ENCODE results near the gene CFAP141. TPM values are rescaled to one million over a fixed set of nuclear protein-coding genes. Genes with fewer than 3 reads are reported as not detected.

Gene CFAP141
- total and polyA plus RNA-seq, 10 donors: not detected

DNA sequence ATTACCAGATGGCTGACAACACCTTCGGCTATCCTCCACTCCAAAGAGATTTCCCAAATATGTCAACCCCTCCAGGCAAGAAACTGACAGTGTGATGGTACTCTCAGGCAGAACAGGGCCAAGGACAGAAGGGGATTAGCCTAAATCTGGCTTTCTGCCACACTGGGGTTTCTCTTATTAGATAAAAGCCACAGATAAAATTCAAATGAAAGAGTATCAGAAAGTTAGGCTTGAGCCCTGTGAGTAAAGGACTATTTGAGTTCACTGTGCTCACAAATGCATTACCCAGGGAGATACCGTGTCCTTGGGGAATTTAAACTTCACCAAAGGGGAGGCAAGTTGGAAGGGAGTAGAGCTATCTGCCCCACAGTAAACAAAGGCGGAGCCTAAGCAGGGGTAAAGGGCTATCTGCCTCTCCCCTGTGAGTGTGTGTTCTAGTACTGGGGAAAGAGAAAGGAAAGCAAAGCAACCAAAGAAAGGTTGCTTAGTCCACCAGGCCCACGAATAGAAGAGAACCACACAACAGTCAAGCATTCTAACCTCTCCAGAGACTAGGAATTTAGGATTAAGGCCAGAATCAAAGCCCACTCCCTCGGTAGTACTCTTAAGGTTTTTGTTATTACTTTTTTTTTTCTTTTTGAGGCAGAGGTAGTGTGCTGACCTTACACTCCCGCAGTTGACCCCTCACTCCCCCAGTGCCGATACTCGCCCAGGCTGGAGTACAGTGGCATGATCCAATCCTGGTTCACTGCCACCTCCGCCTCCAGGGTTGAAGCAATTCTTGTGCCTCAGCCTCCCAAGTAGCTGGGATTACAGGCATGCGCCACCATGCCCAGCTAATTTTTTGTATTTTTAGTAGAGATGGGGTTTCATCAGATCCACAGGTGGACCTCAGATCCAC is 27.0 kb downstream of the CFAP141 start:
- Histone ChIP-seq H3K9me3 (no peaks in the 10 kb centered on the region), H3K4me3 (peak overlapping the region in 5 of 8 donors; percentile 2 to 100 (median 97)), H3K36me3 (peaks cover 0 to 59% (median 22%) of the 10 kb centered on the region in 6 donors), H3K4me1 (peaks cover 68 to 91% (median 78%) of the 10 kb centered on the region in 6 donors), H3K27ac (peak overlapping the region; percentile 63 to 99 (median 97)), H3K27me3 (replicated peaks in 1 of 7) (no peaks in the 10 kb centered on the region)
- intact Hi-C loops (cut with DNase I; ENCODE audit: low total_unique reads): no loop called here
- WGBS, 5 donors: 57 to 71% (median 69%) methylated on average over 10 of the region's 10 CpGs
- TF ChIP-seq, protein P1, sequence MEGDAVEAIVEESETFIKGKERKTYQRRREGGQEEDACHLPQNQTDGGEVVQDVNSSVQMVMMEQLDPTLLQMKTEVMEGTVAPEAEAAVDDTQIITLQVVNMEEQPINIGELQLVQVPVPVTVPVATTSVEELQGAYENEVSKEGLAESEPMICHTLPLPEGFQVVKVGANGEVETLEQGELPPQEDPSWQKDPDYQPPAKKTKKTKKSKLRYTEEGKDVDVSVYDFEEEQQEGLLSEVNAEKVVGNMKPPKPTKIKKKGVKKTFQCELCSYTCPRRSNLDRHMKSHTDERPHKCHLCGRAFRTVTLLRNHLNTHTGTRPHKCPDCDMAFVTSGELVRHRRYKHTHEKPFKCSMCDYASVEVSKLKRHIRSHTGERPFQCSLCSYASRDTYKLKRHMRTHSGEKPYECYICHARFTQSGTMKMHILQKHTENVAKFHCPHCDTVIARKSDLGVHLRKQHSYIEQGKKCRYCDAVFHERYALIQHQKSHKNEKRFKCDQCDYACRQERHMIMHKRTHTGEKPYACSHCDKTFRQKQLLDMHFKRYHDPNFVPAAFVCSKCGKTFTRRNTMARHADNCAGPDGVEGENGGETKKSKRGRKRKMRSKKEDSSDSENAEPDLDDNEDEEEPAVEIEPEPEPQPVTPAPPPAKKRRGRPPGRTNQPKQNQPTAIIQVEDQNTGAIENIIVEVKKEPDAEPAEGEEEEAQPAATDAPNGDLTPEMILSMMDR (IDR thresholded peaks at IDR 0.05 in 8 of 11, conservative IDR thresholded peaks at IDR 0.05 in 3 of 11): no peak
- no peak for TF ChIP-seq POLR2A (IDR thresholded peaks at IDR 0.05)
- no peak for TF ChIP-seq POLR2AphosphoS5 (IDR thresholded peaks at IDR 0.05)
- no peak for DNase-seq

- Histone ChIP-seq H3K36me3 (peaks cover 0 to 71% (median 33%) of the 10 kb centered on the region in 6 donors), H3K27ac (peak overlapping the region in 7 of 8 donors; percentile 44 to 99 (median 97)), H3K4me3 (peak overlapping the region in 1 of 8 donors; percentile 93), H3K4me1 (peaks cover 63 to 87% (median 73%) of the 10 kb centered on the region in 6 donors), H3K9me3 (no peaks in the 10 kb centered on the region), H3K27me3 (replicated peaks in 1 of 7) (no peaks in the 10 kb centered on the region)
- intact Hi-C loops (cut with DNase I; ENCODE audit: low total_unique reads): no loop called here
- TF ChIP-seq POLR2A (IDR thresholded peaks at IDR 0.05) (no peak), POLR2AphosphoS5 (IDR thresholded peaks at IDR 0.05) (no peak)
- TF ChIP-seq, protein P1 (IDR thresholded peaks at IDR 0.05 in 8 of 11, conservative IDR thresholded peaks at IDR 0.05 in 3 of 11): no peak
- 16 to 28% (median 21%) methylated on average over 2 of the region's 2 CpGs for WGBS, 5 donors
- DNase-seq: no peak
These were observed 28.1 kb downstream of the CFAP141 start for GRCh38 chr1:154178013-154178412.

DNA sequence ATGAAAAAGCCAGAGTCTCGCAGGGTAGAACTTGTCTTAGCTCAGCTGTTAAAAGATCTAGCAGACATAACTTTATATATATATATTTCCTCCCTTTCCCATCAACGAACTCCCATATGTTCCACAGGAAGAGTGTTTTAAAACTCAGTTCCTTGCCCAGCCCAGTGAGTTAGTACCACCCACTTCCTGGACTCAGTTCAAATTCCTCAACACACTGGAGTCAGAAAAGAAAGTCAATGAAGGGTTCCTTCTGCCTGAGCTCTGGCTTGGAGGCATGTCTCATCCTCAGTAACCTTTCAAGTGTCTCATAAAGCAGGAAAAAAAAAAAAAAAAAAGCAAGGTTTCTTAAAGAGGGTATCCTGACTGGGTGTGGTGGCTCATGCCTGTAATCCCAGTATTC is 29.8 kb downstream of the CFAP141 start:
- H3K36me3 ChIP-seq: peaks cover 0 to 88% (median 50%) of the 10 kb centered on the region in 6 donors
- H3K9me3 ChIP-seq: no peaks in the 10 kb centered on the region
- no peaks in the 10 kb centered on the region for H3K27me3 ChIP-seq (replicated peaks in 1 of 7)
- intact Hi-C loops (cut with DNase I; ENCODE audit: low total_unique reads): no loop called here
- peak overlapping the region in 6 of 8 donors; percentile 19 to 99 (median 80) for H3K27ac ChIP-seq
- peak overlapping the region in 1 of 8 donors; percentile 0 for H3K4me3 ChIP-seq
- no peak for DNase-seq
- peaks cover 57 to 93% (median 65%) of the 10 kb centered on the region in 6 donors for H3K4me1 ChIP-seq
- 12 to 20% (median 15%) methylated on average over 2 of the region's 2 CpGs for WGBS, 5 donors
- TF ChIP-seq, protein P1 (IDR thresholded peaks at IDR 0.05 in 8 of 11, conservative IDR thresholded peaks at IDR 0.05 in 3 of 11): no peak
- TF ChIP-seq POLR2A (IDR thresholded peaks at IDR 0.05) (no peak), POLR2AphosphoS5 (IDR thresholded peaks at IDR 0.05) (no peak)

DNA sequence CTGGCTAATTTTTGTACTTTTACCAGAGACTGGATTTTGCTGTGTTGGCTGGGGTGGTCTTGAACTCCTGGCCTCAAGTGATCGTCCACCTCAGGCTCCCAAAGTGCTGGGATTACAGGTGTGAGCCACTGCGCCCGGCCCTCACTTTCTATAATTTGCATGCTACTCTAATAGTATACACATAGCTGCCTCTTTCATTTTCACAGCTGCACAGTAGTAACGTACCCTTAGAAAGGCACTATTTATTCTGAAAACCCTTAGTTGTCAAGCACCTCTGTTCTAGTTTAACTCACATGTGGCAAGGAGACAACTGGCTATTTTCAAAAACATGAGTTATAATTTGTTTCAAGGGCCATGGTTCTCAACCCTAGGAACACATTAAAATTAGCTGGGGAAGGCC is 31.5 kb downstream of the CFAP141 start:
- Histone ChIP-seq H3K36me3 (peaks cover 3 to 100% (median 67%) of the 10 kb centered on the region in 6 donors), H3K4me1 (peaks cover 40 to 93% (median 49%) of the 10 kb centered on the region in 6 donors), H3K4me3 (no peak overlapping the region), H3K27me3 (replicated peaks in 1 of 7) (no peaks in the 10 kb centered on the region), H3K9me3 (no peaks in the 10 kb centered on the region), H3K27ac (no peak overlapping the region)
- TF ChIP-seq POLR2AphosphoS5 (IDR thresholded peaks at IDR 0.05): no peak
- TF ChIP-seq POLR2A (IDR thresholded peaks at IDR 0.05): no peak
- TF ChIP-seq, protein P1 (IDR thresholded peaks at IDR 0.05 in 8 of 11, conservative IDR thresholded peaks at IDR 0.05 in 3 of 11): no peak
- 67 to 84% (median 82%) methylated on average over 4 of the region's 4 CpGs for WGBS, 5 donors
- no peak for DNase-seq
- intact Hi-C loops (cut with DNase I; ENCODE audit: low total_unique reads): no loop called here

All from spleen (tissue), 11 donors.